ENCODE measurements around the gene GPS1.

- TF ChIP-seq, protein P1, sequence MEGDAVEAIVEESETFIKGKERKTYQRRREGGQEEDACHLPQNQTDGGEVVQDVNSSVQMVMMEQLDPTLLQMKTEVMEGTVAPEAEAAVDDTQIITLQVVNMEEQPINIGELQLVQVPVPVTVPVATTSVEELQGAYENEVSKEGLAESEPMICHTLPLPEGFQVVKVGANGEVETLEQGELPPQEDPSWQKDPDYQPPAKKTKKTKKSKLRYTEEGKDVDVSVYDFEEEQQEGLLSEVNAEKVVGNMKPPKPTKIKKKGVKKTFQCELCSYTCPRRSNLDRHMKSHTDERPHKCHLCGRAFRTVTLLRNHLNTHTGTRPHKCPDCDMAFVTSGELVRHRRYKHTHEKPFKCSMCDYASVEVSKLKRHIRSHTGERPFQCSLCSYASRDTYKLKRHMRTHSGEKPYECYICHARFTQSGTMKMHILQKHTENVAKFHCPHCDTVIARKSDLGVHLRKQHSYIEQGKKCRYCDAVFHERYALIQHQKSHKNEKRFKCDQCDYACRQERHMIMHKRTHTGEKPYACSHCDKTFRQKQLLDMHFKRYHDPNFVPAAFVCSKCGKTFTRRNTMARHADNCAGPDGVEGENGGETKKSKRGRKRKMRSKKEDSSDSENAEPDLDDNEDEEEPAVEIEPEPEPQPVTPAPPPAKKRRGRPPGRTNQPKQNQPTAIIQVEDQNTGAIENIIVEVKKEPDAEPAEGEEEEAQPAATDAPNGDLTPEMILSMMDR (conservative IDR thresholded peaks at IDR 0.05; ENCODE audit: low read depth in 2 of 2), result no peak
- TF ChIP-seq ETS1 (IDR thresholded peaks at IDR 0.05), result no peak
- TF ChIP-seq, protein P2, sequence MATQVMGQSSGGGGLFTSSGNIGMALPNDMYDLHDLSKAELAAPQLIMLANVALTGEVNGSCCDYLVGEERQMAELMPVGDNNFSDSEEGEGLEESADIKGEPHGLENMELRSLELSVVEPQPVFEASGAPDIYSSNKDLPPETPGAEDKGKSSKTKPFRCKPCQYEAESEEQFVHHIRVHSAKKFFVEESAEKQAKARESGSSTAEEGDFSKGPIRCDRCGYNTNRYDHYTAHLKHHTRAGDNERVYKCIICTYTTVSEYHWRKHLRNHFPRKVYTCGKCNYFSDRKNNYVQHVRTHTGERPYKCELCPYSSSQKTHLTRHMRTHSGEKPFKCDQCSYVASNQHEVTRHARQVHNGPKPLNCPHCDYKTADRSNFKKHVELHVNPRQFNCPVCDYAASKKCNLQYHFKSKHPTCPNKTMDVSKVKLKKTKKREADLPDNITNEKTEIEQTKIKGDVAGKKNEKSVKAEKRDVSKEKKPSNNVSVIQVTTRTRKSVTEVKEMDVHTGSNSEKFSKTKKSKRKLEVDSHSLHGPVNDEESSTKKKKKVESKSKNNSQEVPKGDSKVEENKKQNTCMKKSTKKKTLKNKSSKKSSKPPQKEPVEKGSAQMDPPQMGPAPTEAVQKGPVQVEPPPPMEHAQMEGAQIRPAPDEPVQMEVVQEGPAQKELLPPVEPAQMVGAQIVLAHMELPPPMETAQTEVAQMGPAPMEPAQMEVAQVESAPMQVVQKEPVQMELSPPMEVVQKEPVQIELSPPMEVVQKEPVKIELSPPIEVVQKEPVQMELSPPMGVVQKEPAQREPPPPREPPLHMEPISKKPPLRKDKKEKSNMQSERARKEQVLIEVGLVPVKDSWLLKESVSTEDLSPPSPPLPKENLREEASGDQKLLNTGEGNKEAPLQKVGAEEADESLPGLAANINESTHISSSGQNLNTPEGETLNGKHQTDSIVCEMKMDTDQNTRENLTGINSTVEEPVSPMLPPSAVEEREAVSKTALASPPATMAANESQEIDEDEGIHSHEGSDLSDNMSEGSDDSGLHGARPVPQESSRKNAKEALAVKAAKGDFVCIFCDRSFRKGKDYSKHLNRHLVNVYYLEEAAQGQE (IDR thresholded peaks at IDR 0.05; ENCODE audit: unreplicated experiment), result no peak
- no peak for TF ChIP-seq ZNF331 (CRISPR knock-in tag; IDR thresholded peaks at IDR 0.05; ENCODE audit: low read depth)
- no peak for TF ChIP-seq POLR2AphosphoS5 (IDR thresholded peaks at IDR 0.05; ENCODE audit: low read depth)
- TF ChIP-seq EZH2phosphoT487 (IDR thresholded peaks at IDR 0.05; ENCODE audit: unreplicated experiment), result no peak
- TF ChIP-seq EZH2 (IDR thresholded peaks at IDR 0.05; ENCODE audit: low read depth, unreplicated experiment), result no peak
- TF ChIP-seq JUNB (IDR thresholded peaks at IDR 0.05; ENCODE audit: unreplicated experiment), result no peak
- no peak for TF ChIP-seq CREB1 (CRISPR knock-in tag; IDR thresholded peaks at IDR 0.05; ENCODE audit: low read depth)
- no peak for TF ChIP-seq ZNF114 (CRISPR knock-in tag; IDR thresholded peaks at IDR 0.05)
- TF ChIP-seq, protein P3, sequence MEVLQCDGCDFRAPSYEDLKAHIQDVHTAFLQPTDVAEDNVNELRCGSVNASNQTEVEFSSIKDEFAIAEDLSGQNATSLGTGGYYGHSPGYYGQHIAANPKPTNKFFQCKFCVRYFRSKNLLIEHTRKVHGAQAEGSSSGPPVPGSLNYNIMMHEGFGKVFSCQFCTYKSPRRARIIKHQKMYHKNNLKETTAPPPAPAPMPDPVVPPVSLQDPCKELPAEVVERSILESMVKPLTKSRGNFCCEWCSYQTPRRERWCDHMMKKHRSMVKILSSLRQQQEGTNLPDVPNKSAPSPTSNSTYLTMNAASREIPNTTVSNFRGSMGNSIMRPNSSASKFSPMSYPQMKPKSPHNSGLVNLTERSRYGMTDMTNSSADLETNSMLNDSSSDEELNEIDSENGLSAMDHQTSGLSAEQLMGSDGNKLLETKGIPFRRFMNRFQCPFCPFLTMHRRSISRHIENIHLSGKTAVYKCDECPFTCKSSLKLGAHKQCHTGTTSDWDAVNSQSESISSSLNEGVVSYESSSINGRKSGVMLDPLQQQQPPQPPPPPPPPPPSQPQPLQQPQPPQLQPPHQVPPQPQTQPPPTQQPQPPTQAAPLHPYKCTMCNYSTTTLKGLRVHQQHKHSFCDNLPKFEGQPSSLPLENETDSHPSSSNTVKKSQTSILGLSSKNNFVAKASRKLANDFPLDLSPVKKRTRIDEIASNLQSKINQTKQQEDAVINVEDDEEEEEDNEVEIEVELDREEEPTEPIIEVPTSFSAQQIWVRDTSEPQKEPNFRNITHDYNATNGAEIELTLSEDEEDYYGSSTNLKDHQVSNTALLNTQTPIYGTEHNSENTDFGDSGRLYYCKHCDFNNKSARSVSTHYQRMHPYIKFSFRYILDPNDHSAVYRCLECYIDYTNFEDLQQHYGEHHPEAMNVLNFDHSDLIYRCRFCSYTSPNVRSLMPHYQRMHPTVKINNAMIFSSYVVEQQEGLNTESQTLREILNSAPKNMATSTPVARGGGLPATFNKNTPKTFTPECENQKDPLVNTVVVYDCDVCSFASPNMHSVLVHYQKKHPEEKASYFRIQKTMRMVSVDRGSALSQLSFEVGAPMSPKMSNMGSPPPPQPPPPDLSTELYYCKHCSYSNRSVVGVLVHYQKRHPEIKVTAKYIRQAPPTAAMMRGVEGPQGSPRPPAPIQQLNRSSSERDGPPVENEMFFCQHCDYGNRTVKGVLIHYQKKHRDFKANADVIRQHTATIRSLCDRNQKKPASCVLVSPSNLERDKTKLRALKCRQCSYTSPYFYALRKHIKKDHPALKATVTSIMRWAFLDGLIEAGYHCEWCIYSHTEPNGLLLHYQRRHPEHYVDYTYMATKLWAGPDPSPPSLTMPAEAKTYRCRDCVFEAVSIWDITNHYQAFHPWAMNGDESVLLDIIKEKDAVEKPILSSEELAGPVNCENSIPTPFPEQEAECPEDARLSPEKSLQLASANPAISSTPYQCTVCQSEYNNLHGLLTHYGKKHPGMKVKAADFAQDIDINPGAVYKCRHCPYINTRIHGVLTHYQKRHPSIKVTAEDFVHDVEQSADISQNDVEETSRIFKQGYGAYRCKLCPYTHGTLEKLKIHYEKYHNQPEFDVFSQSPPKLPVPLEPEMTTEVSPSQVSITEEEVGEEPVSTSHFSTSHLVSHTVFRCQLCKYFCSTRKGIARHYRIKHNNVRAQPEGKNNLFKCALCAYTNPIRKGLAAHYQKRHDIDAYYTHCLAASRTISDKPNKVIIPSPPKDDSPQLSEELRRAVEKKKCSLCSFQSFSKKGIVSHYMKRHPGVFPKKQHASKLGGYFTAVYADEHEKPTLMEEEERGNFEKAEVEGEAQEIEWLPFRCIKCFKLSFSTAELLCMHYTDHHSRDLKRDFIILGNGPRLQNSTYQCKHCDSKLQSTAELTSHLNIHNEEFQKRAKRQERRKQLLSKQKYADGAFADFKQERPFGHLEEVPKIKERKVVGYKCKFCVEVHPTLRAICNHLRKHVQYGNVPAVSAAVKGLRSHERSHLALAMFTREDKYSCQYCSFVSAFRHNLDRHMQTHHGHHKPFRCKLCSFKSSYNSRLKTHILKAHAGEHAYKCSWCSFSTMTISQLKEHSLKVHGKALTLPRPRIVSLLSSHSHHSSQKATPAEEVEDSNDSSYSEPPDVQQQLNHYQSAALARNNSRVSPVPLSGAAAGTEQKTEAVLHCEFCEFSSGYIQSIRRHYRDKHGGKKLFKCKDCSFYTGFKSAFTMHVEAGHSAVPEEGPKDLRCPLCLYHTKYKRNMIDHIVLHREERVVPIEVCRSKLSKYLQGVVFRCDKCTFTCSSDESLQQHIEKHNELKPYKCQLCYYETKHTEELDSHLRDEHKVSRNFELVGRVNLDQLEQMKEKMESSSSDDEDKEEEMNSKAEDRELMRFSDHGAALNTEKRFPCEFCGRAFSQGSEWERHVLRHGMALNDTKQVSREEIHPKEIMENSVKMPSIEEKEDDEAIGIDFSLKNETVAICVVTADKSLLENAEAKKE (CRISPR knock-in tag; IDR thresholded peaks at IDR 0.05), result no peak
- no peak for TF ChIP-seq STAT1 (IDR thresholded peaks at IDR 0.05; ENCODE audit: unreplicated experiment)
Observed at GRCh38 chr17:82104797-82105416, 53.2 kb downstream of the GPS1 start.
